IPS-NIHi11 (cell line): ENCODE results near the gene TNFRSF6B.

ENCODE experiments used
- DNase-seq: peaks from one replicate; pipeline ENCODE4 v3.0.0; 2012; ENCODE audit warnings: mixed read lengths, low spot score

The TNFRSF6B gene

GRCh38 chr20:63697868-63698545 is 1.6 kb downstream of the TNFRSF6B start:
- DNase-seq, result peak; percentile 55

GRCh38 chr20:63698739-63699465 is 2.5 kb downstream of the TNFRSF6B start:
- DNase-seq, result peak; percentile 38

GRCh38 chr20:63699466-63700198 is 3.2 kb downstream of the TNFRSF6B start:
- peak; percentile 21 for DNase-seq

GRCh38 chr20:63700199-63701050 is 4.0 kb downstream of the TNFRSF6B start:
- no peak for DNase-seq

- DNase-seq, result no peak
Observed at GRCh38 chr20:63701051-63701328, 4.5 kb downstream of the TNFRSF6B start.

- peak; percentile 2 for DNase-seq
Observed at GRCh38 chr20:63701329-63702035, 5.0 kb downstream of the TNFRSF6B start.

- peak; percentile 2 for DNase-seq
Observed at GRCh38 chr20:63702036-63702665, 5.7 kb downstream of the TNFRSF6B start.

- peak; percentile 3 for DNase-seq
Observed at GRCh38 chr20:63702751-63703470, 6.5 kb downstream of the TNFRSF6B start.

GRCh38 chr20:63703471-63703975 is 7.1 kb downstream of the TNFRSF6B start:
- DNase-seq, result peak; percentile 2

GRCh38 chr20:63703976-63704748 is 7.7 kb downstream of the TNFRSF6B start:
- DNase-seq, result no peak

GRCh38 chr20:63704749-63705117 is 8.3 kb downstream of the TNFRSF6B start:
- no peak for DNase-seq

- DNase-seq, result no peak
Observed at GRCh38 chr20:63705232-63706026, 9.0 kb downstream of the TNFRSF6B start.

GRCh38 chr20:63706027-63706695 is 9.7 kb downstream of the TNFRSF6B start:
- no peak for DNase-seq

GRCh38 chr20:63706852-63707557 is 10.6 kb downstream of the TNFRSF6B start:
- peak; percentile 49 for DNase-seq

- peak; percentile 98 for DNase-seq
Observed at GRCh38 chr20:63707558-63708300, 11.3 kb downstream of the TNFRSF6B start, which contains the start of the genes ARFRP1 and ZGPAT. TSS of gene ARFRP1 (minus strand) at chr20:63707976. CDS start at chr20:63707091, 885 bp downstream. TSS of gene ZGPAT (plus strand) at chr20:63708039. CDS start at chr20:63708581, 542 bp downstream.
